ENCODE measurements around the gene CRYBG2. TPM values are rescaled to one million over a fixed set of nuclear protein-coding genes. Genes with fewer than 3 reads are reported as not detected.
"Not testable (repeated sequence)": the region's sequence is repeated elsewhere in the genome, so short reads cannot be mapped to it uniquely, and the experiment has no call there.

Gene CRYBG2
- polyA plus RNA-seq, 3 donors: 0.52 TPM; not detected in 2

DNA sequence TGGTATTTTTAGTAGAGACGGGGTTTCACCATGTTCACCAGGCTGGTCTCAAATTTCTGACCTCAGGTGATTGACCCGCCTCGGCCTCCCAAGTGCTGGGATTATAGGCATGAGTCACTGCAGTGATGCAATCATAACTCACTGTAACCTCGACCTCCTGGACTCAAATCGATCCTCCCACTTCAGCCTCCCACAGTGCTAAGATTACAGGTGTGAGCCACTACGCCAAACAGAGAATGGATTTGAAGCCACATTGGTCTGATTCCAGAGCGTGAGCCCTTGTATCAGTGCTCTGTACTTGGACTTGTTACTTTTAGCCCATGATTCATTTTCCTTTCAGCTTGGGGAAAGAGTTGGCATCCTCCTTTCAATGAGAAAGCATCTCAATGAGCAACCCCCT, 33.5 kb upstream of the CRYBG2 start:
- H3K27ac Mint-ChIP-seq: no peak overlapping the region
- Histone ChIP-seq H3K9me3 (replicated peaks in 1 of 2; ENCODE audit: control insufficient read depth in 1 of 2, insufficient read depth in 1 of 2, low read length in 2 of 2) (no peaks in the 10 kb centered on the region), H2AFZ (ENCODE audit: insufficient read depth, low read depth, low read length, poor library complexity, severe bottlenecking) (no peak overlapping the region), H3K9ac (ENCODE audit: insufficient read depth, low read length, poor library complexity, severe bottlenecking) (no peak overlapping the region), H3K4me2 (replicated peaks; ENCODE audit: extremely low read depth, low read length, poor library complexity, severe bottlenecking) (no peak overlapping the region), H3K79me2 (ENCODE audit: insufficient read depth, low read length) (no peaks in the 10 kb centered on the region), H3K36me3 (replicated peaks in 1 of 2; ENCODE audit: control insufficient read depth in 1 of 2, insufficient read depth in 2 of 2, low read length in 2 of 2) (no peaks in the 10 kb centered on the region), H3K27me3 (ENCODE audit: control insufficient read depth in 2 of 2, insufficient read depth in 2 of 2, low read length in 2 of 2) (no peaks in the 10 kb centered on the region), H4K20me1 (ENCODE audit: insufficient read depth, low read length) (no peaks in the 10 kb centered on the region), H3K27ac (ENCODE audit: low read depth in 1 of 2, low read length in 2 of 2) (no peak overlapping the region), H3K4me3 (replicated peaks in 1 of 3; ENCODE audit: low read depth in 2 of 3, low read length in 3 of 3) (no peak overlapping the region), H3K4me1 (ENCODE audit: control insufficient read depth in 1 of 2, insufficient read depth in 2 of 2, low read length in 2 of 2) (peaks cover 11 to 12% of the 10 kb centered on the region in 2 donors)
- DNase-seq: no peak
- peaks cover 28% of the 10 kb centered on the region for H3K4me1 Mint-ChIP-seq
- peaks cover 13 to 32% (median 14%) of the 10 kb centered on the region in 3 donors for H3K27me3 Mint-ChIP-seq (ENCODE audit: low read depth in 3 of 3)
- intact Hi-C loops (cut with micrococcal nuclease): no loop called here
- no peak for TF ChIP-seq CTCF (IDR thresholded peaks at IDR 0.05)
- H3K36me3 Mint-ChIP-seq: no peaks in the 10 kb centered on the region
- no peak overlapping the region for H3K4me3 Mint-ChIP-seq
- 36% methylated on average over 4 of the region's 7 CpGs for WGBS (ENCODE audit: insufficient coverage)
- H3K9me3 Mint-ChIP-seq: peaks cover 0 to 2% (median 0%) of the 10 kb centered on the region in 7 donors

DNA sequence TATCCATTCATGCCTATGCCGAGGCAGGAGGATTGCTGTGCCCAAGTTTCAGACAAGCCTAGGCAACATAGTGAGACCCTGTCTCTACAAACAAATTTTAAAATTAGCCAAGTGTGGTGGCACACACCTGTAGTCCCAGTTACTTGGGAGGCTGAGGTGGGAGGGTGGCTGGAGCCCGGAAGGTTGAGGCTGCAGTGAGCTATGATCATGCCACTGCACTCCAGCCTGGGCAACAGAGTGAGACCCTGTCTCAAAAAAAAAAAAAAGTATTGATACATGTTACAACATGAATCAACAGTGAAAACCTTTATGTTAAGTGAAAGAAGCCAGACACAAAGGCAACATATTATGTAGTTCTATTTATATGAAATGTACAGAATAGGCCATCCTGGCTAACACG, 31.1 kb upstream of the CRYBG2 start:
- H3K36me3 Mint-ChIP-seq; H3K27ac ChIP-seq (ENCODE audit: low read depth in 1 of 2, low read length in 2 of 2); H3K9me3 ChIP-seq (replicated peaks in 1 of 2; ENCODE audit: control insufficient read depth in 1 of 2, insufficient read depth in 1 of 2, low read length in 2 of 2); H3K9me3 Mint-ChIP-seq; DNase-seq; H4K20me1 ChIP-seq (ENCODE audit: insufficient read depth, low read length); H3K27ac Mint-ChIP-seq; H3K27me3 ChIP-seq (ENCODE audit: control insufficient read depth in 2 of 2, insufficient read depth in 2 of 2, low read length in 2 of 2); H3K36me3 ChIP-seq (replicated peaks in 1 of 2; ENCODE audit: control insufficient read depth in 1 of 2, insufficient read depth in 2 of 2, low read length in 2 of 2); H3K4me3 ChIP-seq (replicated peaks in 1 of 3; ENCODE audit: low read depth in 2 of 3, low read length in 3 of 3); intact Hi-C loops (cut with micrococcal nuclease); H3K9ac ChIP-seq (ENCODE audit: insufficient read depth, low read length, poor library complexity, severe bottlenecking); H3K79me2 ChIP-seq (ENCODE audit: insufficient read depth, low read length); H2AFZ ChIP-seq (ENCODE audit: insufficient read depth, low read depth, low read length, poor library complexity, severe bottlenecking): not testable (repeated sequence)
- no CpG with 5 or more reads among the region's 3 CpGs for WGBS (ENCODE audit: insufficient coverage)
- Mint-ChIP-seq H3K27me3 (ENCODE audit: low read depth in 3 of 3) (peaks cover 17 to 36% (median 20%) of the 10 kb centered on the region in 3 donors), H3K4me1 (peaks cover 27% of the 10 kb centered on the region), H3K4me3 (peak overlapping the region; percentile 68 to 81)
- H3K4me2 ChIP-seq (replicated peaks; ENCODE audit: extremely low read depth, low read length, poor library complexity, severe bottlenecking): peak overlapping the region; percentile 57
- peaks cover 11 to 12% of the 10 kb centered on the region in 2 donors for H3K4me1 ChIP-seq (ENCODE audit: control insufficient read depth in 1 of 2, insufficient read depth in 2 of 2, low read length in 2 of 2)

All from CD14-positive monocyte (primary cell).